GM12875 (cell line): ENCODE results near the gene RASAL2.

Experiments used
- H3K4me3 ChIP-seq: one replicate; pipeline ENCODE4 v1.5.1; 2011; ENCODE audit warnings: low read depth, low read length, control low read depth
- TF ChIP-seq, protein P1 (sequence below): IDR thresholded peaks from 2 replicates; pipeline ENCODE4 v1.5.1; 2011; ENCODE audit warnings: low read depth, mild to moderate bottlenecking, control low read depth, inconsistent platforms, low read length, moderate library complexity, borderline replicate concordance; ENCODE audit not compliant: insufficient read depth

RASAL2 gene

DNA sequence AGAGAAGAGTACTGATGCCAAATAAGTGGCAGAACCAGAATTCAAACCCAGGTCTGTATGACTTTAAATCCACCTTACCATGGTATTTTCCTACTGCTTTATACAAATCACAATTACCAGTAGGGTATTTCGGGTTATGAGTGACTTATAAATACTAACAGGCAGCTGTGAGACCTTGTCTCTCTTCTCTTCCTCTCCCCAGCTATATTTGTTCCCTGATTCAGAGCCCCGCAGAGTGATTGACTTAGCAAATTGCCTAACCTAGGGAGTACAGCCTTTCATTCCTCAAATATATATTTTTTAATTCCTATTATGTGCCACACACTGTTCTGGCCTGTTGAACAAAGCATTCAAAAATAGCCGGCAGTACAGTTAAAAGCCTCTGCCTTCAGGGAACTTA is 234.8 kb downstream of the RASAL2 start:
- TF ChIP-seq, protein P1, sequence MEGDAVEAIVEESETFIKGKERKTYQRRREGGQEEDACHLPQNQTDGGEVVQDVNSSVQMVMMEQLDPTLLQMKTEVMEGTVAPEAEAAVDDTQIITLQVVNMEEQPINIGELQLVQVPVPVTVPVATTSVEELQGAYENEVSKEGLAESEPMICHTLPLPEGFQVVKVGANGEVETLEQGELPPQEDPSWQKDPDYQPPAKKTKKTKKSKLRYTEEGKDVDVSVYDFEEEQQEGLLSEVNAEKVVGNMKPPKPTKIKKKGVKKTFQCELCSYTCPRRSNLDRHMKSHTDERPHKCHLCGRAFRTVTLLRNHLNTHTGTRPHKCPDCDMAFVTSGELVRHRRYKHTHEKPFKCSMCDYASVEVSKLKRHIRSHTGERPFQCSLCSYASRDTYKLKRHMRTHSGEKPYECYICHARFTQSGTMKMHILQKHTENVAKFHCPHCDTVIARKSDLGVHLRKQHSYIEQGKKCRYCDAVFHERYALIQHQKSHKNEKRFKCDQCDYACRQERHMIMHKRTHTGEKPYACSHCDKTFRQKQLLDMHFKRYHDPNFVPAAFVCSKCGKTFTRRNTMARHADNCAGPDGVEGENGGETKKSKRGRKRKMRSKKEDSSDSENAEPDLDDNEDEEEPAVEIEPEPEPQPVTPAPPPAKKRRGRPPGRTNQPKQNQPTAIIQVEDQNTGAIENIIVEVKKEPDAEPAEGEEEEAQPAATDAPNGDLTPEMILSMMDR, result no peak
- no peak overlapping the region for H3K4me3 ChIP-seq

DNA sequence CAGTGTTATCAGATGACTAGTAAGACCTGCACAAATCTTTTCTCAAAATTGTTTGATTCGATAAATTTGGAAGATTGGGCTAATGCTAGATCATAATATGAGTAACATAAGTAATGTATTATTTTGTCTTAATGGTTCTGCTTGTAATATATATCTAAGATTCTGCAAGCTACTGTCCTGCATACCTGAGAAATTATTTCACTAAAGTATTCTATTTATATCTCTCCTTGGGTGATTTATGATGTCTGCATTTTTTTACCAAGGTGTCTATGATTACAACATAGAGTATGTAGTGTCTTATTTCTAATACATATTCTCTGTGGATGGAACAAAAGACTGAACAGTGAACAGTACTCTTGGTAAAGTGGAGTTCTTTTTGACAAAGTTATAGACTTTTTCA is 236.2 kb downstream of the RASAL2 start:
- TF ChIP-seq, protein P1, result no peak
- no peak overlapping the region for H3K4me3 ChIP-seq

DNA sequence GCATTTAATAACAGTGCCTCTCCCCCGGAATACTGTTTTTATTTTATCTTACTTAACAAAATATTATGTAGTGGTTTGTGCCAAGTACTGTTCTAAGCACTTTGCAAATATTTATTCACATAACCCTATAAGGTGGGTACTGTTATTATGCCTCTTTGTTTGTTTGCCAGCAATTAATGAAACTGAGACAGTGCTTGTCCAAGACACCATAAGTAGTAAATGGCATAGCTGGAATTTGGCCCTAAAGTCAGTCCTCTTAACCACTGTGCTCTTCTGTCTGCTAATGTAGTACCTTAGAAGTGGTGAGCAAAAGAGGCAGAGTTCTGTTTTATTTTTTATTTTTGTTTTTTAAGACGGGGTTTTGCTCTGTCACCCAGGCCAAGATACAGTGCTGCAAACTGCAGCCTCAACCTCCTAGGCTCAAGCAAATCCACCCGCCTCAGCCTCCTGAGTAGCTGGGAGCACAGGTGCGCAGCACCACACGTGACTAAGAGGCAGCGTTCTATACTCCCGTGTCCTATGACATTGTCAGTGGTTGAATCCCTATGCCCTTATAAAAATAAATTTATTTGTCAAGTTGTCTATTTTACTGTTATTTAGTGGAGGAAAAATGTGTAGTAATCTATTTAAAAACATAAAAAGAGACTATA is 237.1 kb downstream of the RASAL2 start:
- no peak overlapping the region for H3K4me3 ChIP-seq
- TF ChIP-seq, protein P1, result no peak

- no peak overlapping the region for H3K4me3 ChIP-seq
- TF ChIP-seq, protein P1, result no peak
Measured at GRCh38 chr1:178335426-178335825, 241.5 kb downstream of the RASAL2 start.

- TF ChIP-seq, protein P1, result no peak
- no peak overlapping the region for H3K4me3 ChIP-seq
Measured at GRCh38 chr1:178337091-178337706, 243.3 kb downstream of the RASAL2 start.

GRCh38 chr1:178339834-178340233 is 245.9 kb downstream of the RASAL2 start:
- TF ChIP-seq, protein P1, result no peak
- H3K4me3 ChIP-seq, result no peak overlapping the region
